EL (cell line): ENCODE data around the gene VSTM4.
A peak's percentile ranks its signal among the peaks of the same experiment; 100 is the strongest.

Experiments used
- DNase-seq: peaks from one replicate; pipeline ENCODE4 v3.0.0-alpha.2; 2016

VSTM4 gene

GRCh38 chr10:49116509-49117375 is 1.4 kb upstream of the VSTM4 start:
- DNase-seq: no peak

GRCh38 chr10:49115796-49116508 is 630 bp upstream of the VSTM4 start:
- DNase-seq: no peak

DNA sequence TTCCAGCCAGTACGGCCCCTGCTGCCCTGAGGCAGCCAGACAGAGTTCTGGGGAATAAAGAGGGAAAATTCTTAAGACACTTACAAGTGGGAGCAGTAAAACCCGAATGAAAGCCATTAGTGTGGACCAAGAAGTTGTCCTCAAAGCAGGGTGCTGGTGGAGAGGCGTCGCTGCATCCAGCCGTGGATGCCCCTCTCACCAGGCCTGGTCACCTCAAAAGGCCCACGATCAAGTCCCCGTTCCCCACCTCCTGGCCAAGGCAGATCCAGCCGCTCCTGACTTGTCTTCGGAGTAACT is 656 bp downstream of the VSTM4 start:
- DNase-seq: no peak

GRCh38 chr10:49113741-49114141 is 1.6 kb downstream of the VSTM4 start:
- DNase-seq: peak; percentile 22

DNA sequence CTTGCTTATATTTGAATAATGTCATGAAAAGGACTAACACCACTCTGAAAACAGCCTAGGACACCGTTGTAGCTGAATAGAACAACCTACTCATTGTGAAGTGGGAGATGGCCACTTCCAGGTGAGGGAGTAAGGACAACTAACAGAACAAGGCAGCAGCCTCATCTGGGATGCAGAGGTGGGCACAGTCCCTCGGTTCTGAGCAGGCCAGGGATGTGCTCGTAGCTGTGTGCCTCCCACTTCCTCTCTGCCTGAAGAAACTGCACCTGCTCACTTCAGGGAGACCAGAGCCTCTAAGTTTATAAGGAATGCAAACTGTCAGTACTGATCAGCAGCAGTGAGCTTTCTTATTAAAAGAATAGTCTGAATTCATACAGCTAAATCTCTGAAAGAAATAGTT is 2.5 kb downstream of the VSTM4 start:
- DNase-seq: no peak

- no peak for DNase-seq
These were observed 3.2 kb downstream of the VSTM4 start for GRCh38 chr10:49112098-49112497.

GRCh38 chr10:49111320-49111698 is 4.0 kb downstream of the VSTM4 start:
- no peak for DNase-seq

GRCh38 chr10:49110684-49111319 is 4.5 kb downstream of the VSTM4 start:
- no peak for DNase-seq

- peak; percentile 22 for DNase-seq
These were observed 5.5 kb downstream of the VSTM4 start for GRCh38 chr10:49109669-49110340.

DNA sequence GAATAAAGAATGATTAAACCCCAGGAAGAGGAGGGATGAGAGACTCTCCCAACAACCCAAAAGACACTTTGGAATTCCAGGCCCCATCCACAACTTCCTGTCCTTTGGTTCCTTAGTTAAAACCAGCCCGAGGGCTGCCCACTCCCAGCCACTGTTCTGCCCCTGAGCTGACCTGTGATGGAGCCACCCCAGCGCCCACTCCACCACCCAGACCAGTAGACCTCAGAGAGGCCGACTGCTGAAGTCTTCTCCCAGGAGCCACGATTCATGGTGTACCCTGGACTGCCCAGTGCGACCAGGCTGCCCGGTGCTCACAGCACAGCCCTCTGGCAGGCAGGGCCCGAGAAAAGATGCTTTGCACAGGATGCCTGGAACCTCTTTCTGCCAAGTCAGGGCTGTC is 6.7 kb downstream of the VSTM4 start:
- no peak for DNase-seq

GRCh38 chr10:49107887-49108267 is 7.4 kb downstream of the VSTM4 start:
- no peak for DNase-seq

GRCh38 chr10:49107111-49107886 is 8.0 kb downstream of the VSTM4 start:
- DNase-seq: no peak

DNA sequence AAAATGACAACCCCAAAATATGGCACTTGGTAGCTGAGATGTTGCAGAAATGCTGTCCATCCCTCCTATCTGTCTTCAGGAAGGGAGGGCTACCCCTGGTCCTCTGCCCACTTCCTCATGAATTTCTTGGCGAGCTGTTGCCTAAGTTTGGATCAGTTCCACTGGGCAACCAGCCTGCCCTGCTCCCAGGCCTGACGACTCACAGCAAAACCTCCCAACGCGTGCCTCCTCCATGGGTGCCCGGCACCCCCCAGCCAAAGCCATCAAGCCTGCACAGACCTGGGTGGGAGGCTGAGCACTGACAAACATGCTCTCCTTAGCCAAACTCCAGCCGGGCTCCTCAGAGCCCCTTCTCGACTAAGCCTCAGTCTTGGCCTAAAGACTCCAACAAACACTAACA is 8.9 kb downstream of the VSTM4 start:
- no peak for DNase-seq

DNA sequence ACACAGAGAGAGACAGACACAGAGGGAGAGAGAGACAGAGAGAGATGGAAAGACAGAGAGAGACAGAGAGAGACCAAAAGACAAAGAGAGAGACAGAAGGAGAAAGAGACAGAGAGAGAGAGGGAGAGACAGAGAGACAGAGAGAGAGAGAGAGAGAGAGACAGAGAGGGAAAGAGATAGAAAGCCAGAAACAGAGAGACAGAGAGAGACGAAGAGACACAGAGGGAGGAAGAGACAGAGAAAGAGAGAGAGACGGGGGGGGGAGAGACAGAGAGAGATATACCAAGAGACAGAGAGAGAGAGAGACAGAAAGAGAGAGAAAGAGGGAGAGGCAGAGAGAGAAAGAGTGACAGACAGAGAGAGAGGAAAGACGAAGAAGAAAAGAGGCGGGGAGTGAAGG is 10.2 kb downstream of the VSTM4 start:
- DNase-seq: no peak

- DNase-seq: no peak
These were observed 11.0 kb downstream of the VSTM4 start for GRCh38 chr10:49104323-49104722.

DNA sequence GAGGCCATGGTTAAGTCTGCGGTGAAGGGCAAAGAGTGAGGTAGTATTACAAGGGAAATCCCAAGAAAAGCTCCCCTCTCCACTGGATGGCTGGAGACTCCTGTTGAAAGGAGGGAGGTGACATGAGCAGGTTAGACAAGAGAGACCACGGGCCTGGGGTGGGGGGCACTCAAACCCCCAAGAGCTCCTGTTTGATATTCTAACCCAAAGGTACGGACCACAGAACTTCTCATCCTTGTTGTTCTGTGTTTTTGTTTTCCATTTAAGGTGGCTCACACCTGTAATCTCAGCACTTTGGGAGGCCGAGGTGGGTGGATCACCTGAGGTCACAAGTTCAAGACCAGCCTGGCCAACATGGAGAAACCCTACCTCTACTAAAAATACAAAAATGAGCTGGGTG is 11.6 kb downstream of the VSTM4 start:
- DNase-seq: no peak

GRCh38 chr10:49099046-49099445 is 16.3 kb downstream of the VSTM4 start:
- no peak for DNase-seq

- no peak for DNase-seq
These were observed 18.4 kb downstream of the VSTM4 start for GRCh38 chr10:49096890-49097445.

DNA sequence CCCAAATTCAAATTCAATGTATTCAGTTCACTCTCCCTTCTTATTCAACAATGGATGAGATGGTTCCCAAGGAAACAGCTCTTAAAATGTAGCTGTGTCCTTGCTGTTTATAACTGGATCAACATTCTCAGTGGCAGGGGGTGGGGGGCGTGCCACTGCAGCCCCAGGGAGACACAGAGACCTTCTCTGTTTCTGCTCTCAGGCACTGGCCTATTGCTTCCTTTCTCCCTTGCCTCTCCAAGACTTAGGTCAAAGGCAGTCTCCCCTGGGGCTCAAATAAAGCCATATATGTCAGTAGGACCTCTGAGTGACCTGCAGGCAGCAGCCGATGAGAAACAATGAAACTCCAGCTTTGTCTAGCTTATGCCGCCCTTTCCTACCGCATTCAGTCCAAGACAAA is 20.7 kb downstream of the VSTM4 start:
- no peak for DNase-seq

DNA sequence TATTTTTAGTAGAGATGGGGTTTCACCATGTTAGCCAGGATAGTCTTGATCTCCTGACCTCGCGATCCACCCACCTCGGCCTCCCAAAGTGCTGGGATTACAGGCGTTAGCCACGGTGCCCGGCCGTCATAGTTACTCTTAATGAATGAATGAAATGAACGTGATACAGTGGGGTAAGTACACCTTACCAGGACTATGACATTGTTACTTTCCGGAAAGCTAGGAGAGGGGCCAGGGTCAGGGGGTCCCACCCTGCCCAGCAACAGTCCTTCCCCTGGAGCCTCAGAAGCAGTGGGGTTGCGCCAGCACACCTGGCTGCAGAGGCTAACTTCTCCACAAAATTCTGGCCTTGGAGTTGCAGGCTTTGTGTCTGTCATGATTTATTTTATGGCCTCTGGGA is 21.4 kb downstream of the VSTM4 start:
- DNase-seq: no peak

DNA sequence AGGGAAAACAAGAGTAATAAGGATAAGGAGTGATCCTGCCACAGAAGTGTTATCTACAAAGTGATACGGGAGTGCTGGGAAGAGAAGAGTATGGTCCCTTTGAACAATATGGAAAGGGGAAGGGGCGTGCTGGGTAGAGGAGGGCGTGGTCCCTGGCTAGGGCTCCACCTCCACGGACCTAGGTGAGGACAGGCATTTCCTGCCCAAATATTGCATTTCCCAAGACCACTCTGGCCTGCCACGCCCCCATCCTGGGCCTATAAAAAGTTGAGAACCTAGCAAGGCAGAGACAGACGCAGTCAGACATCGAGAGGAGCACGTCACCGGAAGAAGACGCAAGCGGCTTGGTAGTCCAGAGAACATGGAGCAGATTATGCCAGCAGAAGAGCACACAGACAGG is 22.8 kb downstream of the VSTM4 start:
- no peak for DNase-seq

DNA sequence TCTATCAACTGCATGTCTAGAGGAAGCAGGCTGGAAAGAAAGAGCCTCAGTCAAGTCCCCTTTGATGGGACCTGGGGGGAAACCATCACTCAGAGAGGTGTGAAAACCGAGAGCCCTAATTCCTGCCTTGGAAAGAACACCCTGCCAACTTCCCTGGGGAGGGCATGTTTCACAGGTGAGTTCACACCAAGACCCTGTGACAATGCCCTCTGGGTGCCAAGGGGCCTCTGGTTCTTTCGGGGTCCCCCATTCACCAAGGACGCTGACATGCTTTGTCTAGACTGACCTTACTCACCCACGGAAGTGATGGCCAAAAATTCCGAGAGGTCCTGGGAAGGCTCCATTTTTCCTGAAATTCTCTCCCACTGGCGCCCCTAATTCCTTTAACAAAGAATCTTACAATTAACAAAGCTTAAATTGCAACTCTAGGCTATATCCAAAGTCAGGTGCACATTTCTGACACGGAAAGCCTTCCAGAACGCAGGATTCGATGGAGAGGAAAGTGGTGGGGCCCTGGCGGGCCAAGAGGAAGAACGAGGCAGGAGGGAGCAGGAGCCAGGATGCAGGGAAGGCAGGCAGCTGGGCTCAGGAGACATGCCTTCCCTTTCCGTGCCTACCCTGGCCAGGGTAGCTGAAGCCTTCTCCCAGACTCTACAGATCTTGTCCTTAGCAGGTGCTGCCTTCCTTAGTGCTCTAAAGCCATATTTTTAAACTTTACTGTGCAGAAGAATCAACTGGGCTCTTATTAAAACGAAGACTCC is 23.7 kb downstream of the VSTM4 start:
- DNase-seq: no peak
